Epithelial cell of prostate (primary cell): ENCODE data around the gene APPBP2.
A peak's percentile ranks its signal among the peaks of the same experiment; 100 is the strongest.
"Not testable (repeated sequence)": the region's sequence is repeated elsewhere in the genome, so short reads cannot be mapped to it uniquely, and the experiment has no call there.

ENCODE experiments used
- DNase-seq: peaks from one replicate; pipeline ENCODE4 v3.0.0-alpha.2; 2011; ENCODE audit warnings: low read depth, low spot score
- H3K27ac ChIP-seq: fragments of 450-650 bp; 2 replicates; pipeline ENCODE4 v1.5.1; 2017; ENCODE audit warnings: mild to moderate bottlenecking

Gene APPBP2

GRCh38 chr17:60442271-60443173 is 83.5 kb downstream of the APPBP2 start:
- no peak overlapping the region for H3K27ac ChIP-seq

GRCh38 chr17:60439501-60439900 is 86.5 kb downstream of the APPBP2 start:
- peak overlapping the region; percentile 36 for H3K27ac ChIP-seq
- DNase-seq: no peak

More at GRCh38 chr17:60442271-60443173, 83.5 kb downstream of the APPBP2 start:
- DNase-seq: no peak

GRCh38 chr17:60436676-60437075 is 89.4 kb downstream of the APPBP2 start:
- no peak overlapping the region for H3K27ac ChIP-seq
- DNase-seq: no peak

GRCh38 chr17:60435244-60436167 is 90.5 kb downstream of the APPBP2 start:
- no peak overlapping the region for H3K27ac ChIP-seq
- DNase-seq: peak; percentile 20

GRCh38 chr17:60433021-60433997 is 92.7 kb downstream of the APPBP2 start:
- not testable (repeated sequence) for H3K27ac ChIP-seq, DNase-seq

- not testable (repeated sequence) for DNase-seq, H3K27ac ChIP-seq
These were observed 95.5 kb downstream of the APPBP2 start for GRCh38 chr17:60430561-60430960.

- not testable (repeated sequence) for DNase-seq, H3K27ac ChIP-seq
These were observed 97.6 kb downstream of the APPBP2 start for GRCh38 chr17:60428491-60428890.

GRCh38 chr17:60426596-60426995 is 99.4 kb downstream of the APPBP2 start:
- no peak overlapping the region for H3K27ac ChIP-seq
- DNase-seq: no peak

- no peak overlapping the region for H3K27ac ChIP-seq
- no peak for DNase-seq
These were observed 100.4 kb downstream of the APPBP2 start for GRCh38 chr17:60425626-60426025.

GRCh38 chr17:60423865-60424264 is 102.2 kb downstream of the APPBP2 start:
- DNase-seq: no peak
- H3K27ac ChIP-seq: no peak overlapping the region

GRCh38 chr17:60422162-60422665 is 103.8 kb downstream of the APPBP2 start, which contains the start of gene CHCT1:
Gene CHCT1, plus strand, starts transcription at chr17:60422489. Its CDS starts 104 bp downstream, at chr17:60422593.
- H3K27ac ChIP-seq: no peak within 1 kb of the TSS

GRCh38 chr17:60421273-60422161 is 104.5 kb downstream of the APPBP2 start:
- H3K27ac ChIP-seq: no peak overlapping the region
- DNase-seq: no peak

More at GRCh38 chr17:60422162-60422665, 103.8 kb downstream of the APPBP2 start, which contains the start of gene CHCT1:
- DNase-seq: no peak

GRCh38 chr17:60419875-60420274 is 106.2 kb downstream of the APPBP2 start:
- not testable (repeated sequence) for H3K27ac ChIP-seq, DNase-seq

GRCh38 chr17:60419003-60419402 is 107.0 kb downstream of the APPBP2 start:
- not testable (repeated sequence) for DNase-seq, H3K27ac ChIP-seq

- no peak for DNase-seq
- no peak overlapping the region for H3K27ac ChIP-seq
These were observed 109.6 kb downstream of the APPBP2 start for GRCh38 chr17:60416368-60416925.

- DNase-seq: no peak
- no peak overlapping the region for H3K27ac ChIP-seq
These were observed 110.9 kb downstream of the APPBP2 start for GRCh38 chr17:60415146-60415545.

- H3K27ac ChIP-seq: no peak overlapping the region
- DNase-seq: no peak
These were observed 113.3 kb downstream of the APPBP2 start for GRCh38 chr17:60412701-60413100.

- H3K27ac ChIP-seq: no peak overlapping the region
- no peak for DNase-seq
These were observed 116.0 kb downstream of the APPBP2 start for GRCh38 chr17:60410001-60410400.
